Psoas muscle (tissue), 8 donors: ENCODE data around the gene SLC25A25. TPM values are rescaled to one million over a fixed set of nuclear protein-coding genes. Genes with fewer than 3 reads are reported as not detected.

Experiments
- ATAC-seq, 4 donors: fragments of 200-7000 bp; cut with Tn5 transposase; one replicate each; pipeline ENCODE4 v1.9.1; 2020; ENCODE audit warnings: moderate library complexity in 3 of 4, mild to moderate bottlenecking in 2 of 4
- DNase-seq, 2 donors: peaks; one replicate each; pipeline ENCODE4 v3.0.0-alpha.2; 2020
- H3K27ac ChIP-seq: fragments of 200-600 bp; one replicate; pipeline ENCODE4 v1.8.0; 2022
- H3K27me3 ChIP-seq, 3 donors: fragments of 200-600 bp in 1 of 3; one replicate each; pipeline versions ENCODE4 v1.6.1 to v1.8.0; 2013 to 2022; ENCODE audit warnings: low read length in 2 of 3, mild to moderate bottlenecking in 2 of 3, moderate library complexity in 1 of 3; ENCODE audit not compliant: insufficient read depth in 3 of 3
- H3K36me3 ChIP-seq, 2 donors: fragments of 200-600 bp in 1 of 2; one replicate each; pipeline versions ENCODE4 v1.6.1 to v1.8.0; 2013 to 2022; ENCODE audit warnings: low read depth in 1 of 2, mild to moderate bottlenecking in 1 of 2, moderate library complexity in 1 of 2; ENCODE audit not compliant: insufficient read depth in 1 of 2
- H3K4me1 ChIP-seq: fragments of 200-600 bp; one replicate; pipeline ENCODE4 v1.8.0; 2022
- H3K4me3 ChIP-seq: fragments of 200-600 bp; one replicate; pipeline ENCODE4 v1.8.0; 2022; ENCODE audit warnings: mild to moderate bottlenecking
- H3K9me3 ChIP-seq: fragments of 200-600 bp; one replicate; pipeline ENCODE4 v1.8.0; 2022
- CTCF ChIP-seq: fragments of 200-600 bp; IDR thresholded peaks from one replicate; pipeline ENCODE4 v1.8.0; 2022; ENCODE audit warnings: antibody characterized with exemption
- WGBS, 3 donors: extraction: QIAGEN DNeasy Blood & Tissue Kit; methylation state at CpG; one replicate each; pipeline versions ENCODE4 v1.1.6 to v1.1.7; 2013; 5-methylcytosine and 5-hydroxymethylcytosine counted together
- intact Hi-C, 2 donors: fragments of 100-400 bp; cut with DNase I; formaldehyde crosslinking; loops; one replicate each; pipeline versions ENCODE4 v1.11.0 to v1.14.2; 2022
- polyA plus RNA-seq, 3 donors: library from polyadenylated mRNA; stranded (reverse); fragments of 200-250 nt; gene quantifications; one replicate each; pipeline ENCODE4 v1.2.3, GENCODE V29; 2013
- total RNA-seq, 4 donors: library from RNA; stranded (reverse); fragmentation: NEBNext Ultra II Directional in 2 of 4; extraction: Animal tissue kit (Norgen Biotek cat#: 25700) in 2 of 4; gene quantifications; one replicate each; pipeline versions ENCODE4 v1.2.1 to v1.2.4, GENCODE V29; 2021 to 2023
- donor health status: healthy with polysubstance abuse.
- donor health status: DM: no; HTN: no; CAD: no; lungs with moderate emphysema.
- donor health status: Bipolar disorder and iron deficiency.
- donor health status: healthy.
- donor health status: DM: yes; HTN: yes; CAD: no.
- donor health status: DM: no; HTN: no; CAD: no.
- donor health status: DM: no; HTN: no; CAD: no.
- donor health status: DM: yes; HTN: yes; CAD: no.

SLC25A25 gene
- total and polyA plus RNA-seq, 7 donors: 3.6 to 50.3 (median 10.6) TPM

DNA sequence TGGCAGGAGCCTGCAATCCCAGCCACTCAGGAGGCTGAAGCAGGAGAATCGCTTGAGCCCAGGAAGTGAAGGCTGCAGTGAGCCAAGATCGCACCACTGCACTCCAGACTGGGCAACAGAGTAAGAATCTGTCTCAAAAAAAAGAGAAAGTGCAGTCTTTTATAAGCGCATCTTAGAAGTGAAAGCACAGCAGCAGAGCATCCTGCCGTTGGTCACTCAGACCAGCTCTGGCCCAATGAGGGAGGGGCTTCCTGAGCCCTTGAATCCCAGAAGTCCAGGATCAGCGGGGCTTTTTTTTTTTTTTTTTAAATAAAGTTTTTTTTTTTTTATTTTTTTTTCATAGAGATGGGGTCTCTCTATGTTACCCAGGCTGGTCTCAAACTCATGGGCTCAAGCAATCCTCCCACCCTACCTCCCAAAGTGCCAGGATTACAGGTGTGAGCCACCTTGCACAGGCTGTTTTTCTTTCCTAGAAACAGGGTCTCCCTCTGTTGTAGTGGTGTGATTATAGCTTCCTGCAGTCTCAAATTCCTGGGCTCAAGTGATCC is 43.2 kb upstream of the SLC25A25 start:
- no peaks in the 10 kb centered on the region for H3K36me3 ChIP-seq
- intact Hi-C loops: loop anchor here in 1 of 2 donors (5.0 kb wide), 1 partner anchor 33 kb away; no protein-coding TSS in a partner anchor
- H3K4me3 ChIP-seq: no peak overlapping the region
- WGBS, 3 donors: 61 to 77% (median 66%) methylated on average over 5 of the region's 5 CpGs
- no peak overlapping the region for H3K27ac ChIP-seq
- DNase-seq: no peak
- H3K9me3 ChIP-seq: no peaks in the 10 kb centered on the region
- H3K4me1 ChIP-seq: no peaks in the 10 kb centered on the region
- H3K27me3 ChIP-seq: no peaks in the 10 kb centered on the region
- no peak for ATAC-seq
- no peak for TF ChIP-seq CTCF

DNA sequence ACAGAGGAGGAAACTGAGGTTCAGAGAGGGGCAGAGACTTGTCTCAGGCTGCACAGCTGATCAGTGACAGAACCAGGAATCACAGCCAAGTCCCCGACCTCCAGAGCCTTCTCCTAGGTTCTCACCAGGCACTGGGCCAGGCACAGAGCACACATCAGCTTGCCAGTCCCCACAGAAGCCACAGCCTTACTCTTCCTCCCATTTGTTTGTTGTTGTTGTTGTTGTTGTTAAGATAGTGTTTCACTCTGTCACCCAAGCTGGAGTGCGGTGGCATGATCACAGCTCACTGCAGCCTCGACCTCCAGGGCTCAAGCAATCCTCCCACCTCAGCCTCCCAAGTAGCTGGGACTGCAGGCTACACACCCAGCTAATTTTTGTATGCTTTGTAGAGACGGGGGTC is 42.3 kb upstream of the SLC25A25 start:
- Histone ChIP-seq H3K27ac (no peak overlapping the region), H3K4me3 (no peak overlapping the region), H3K36me3 (no peaks in the 10 kb centered on the region), H3K27me3 (no peaks in the 10 kb centered on the region), H3K4me1 (no peaks in the 10 kb centered on the region), H3K9me3 (no peaks in the 10 kb centered on the region)
- 52 to 73% (median 53%) methylated on average over 4 of the region's 4 CpGs for WGBS, 3 donors
- intact Hi-C loops: loop anchor here in 1 of 2 donors (5.0 kb wide), 1 partner anchor 33 kb away; no protein-coding TSS in a partner anchor
- ATAC-seq (no peak), DNase-seq (no peak)
- TF ChIP-seq CTCF: no peak

GRCh38 chr9:128026255-128026772 is 41.7 kb upstream of the SLC25A25 start:
- Histone ChIP-seq H3K36me3 (no peaks in the 10 kb centered on the region), H3K27ac (no peak overlapping the region), H3K27me3 (no peaks in the 10 kb centered on the region), H3K4me1 (no peaks in the 10 kb centered on the region), H3K9me3 (no peaks in the 10 kb centered on the region), H3K4me3 (no peak overlapping the region)
- whole genome bisulfite sequencing, 3 donors: 88 to 92% (median 90%) methylated on average over 12 of the region's 12 CpGs
- ATAC-seq: no peak
- no peak for TF ChIP-seq CTCF
- DNase-seq: no peak
- intact Hi-C loops: loop anchor here in 1 of 2 donors (5.0 kb wide), 1 partner anchor 34 kb away; no protein-coding TSS in a partner anchor

GRCh38 chr9:128026773-128027541 is 41.1 kb upstream of the SLC25A25 start:
- WGBS, 3 donors: 78% methylated on average over 11 of the region's 11 CpGs

More at GRCh38 chr9:128026773-128027541, 41.1 kb upstream of the SLC25A25 start:
- Histone ChIP-seq H3K27ac (no peak overlapping the region), H3K9me3 (no peaks in the 10 kb centered on the region), H3K36me3 (no peaks in the 10 kb centered on the region), H3K4me1 (no peaks in the 10 kb centered on the region), H3K4me3 (no peak overlapping the region), H3K27me3 (no peaks in the 10 kb centered on the region)
- no peak for TF ChIP-seq CTCF
- intact Hi-C loops: loop anchor here in 1 of 2 donors (5.0 kb wide), 1 partner anchor 35 kb away; no protein-coding TSS in a partner anchor
- DNase-seq (no peak), ATAC-seq (no peak)
